GM20431 (cell line): ENCODE measurements around the gene DNAH3.
"Not testable (repeated sequence)": the region's sequence is repeated elsewhere in the genome, so short reads cannot be mapped to it uniquely, and the experiment has no call there.

Source experiments
- in situ Hi-C: fragments of 300-500 bp; cut with MseI, MboI; formaldehyde crosslinking; loops from one replicate; pipeline ENCODE4 v1.15.0; 2020; ENCODE audit warnings: low sequenced_read_pairs; ENCODE audit not compliant: unreplicated experiment

Gene DNAH3

GRCh38 chr16:21145738-21146137 is 4.9 kb downstream of the DNAH3 start:
- in situ Hi-C loops = no loop called here

GRCh38 chr16:21134053-21134452 is 16.6 kb downstream of the DNAH3 start:
- in situ Hi-C loops = no loop called here

GRCh38 chr16:21130811-21131210 is 19.8 kb downstream of the DNAH3 start:
- in situ Hi-C loops = no loop called here

- in situ Hi-C loops = no loop called here
These were observed 21.7 kb downstream of the DNAH3 start for GRCh38 chr16:21128991-21129390.

- in situ Hi-C loops = no loop called here
These were observed 24.1 kb downstream of the DNAH3 start for GRCh38 chr16:21126518-21126917.

GRCh38 chr16:21125191-21125590 is 25.5 kb downstream of the DNAH3 start:
- in situ Hi-C loops = no loop called here

GRCh38 chr16:21120976-21121520 is 29.6 kb downstream of the DNAH3 start:
- in situ Hi-C loops = no loop called here

GRCh38 chr16:21117567-21117966 is 33.1 kb downstream of the DNAH3 start:
- in situ Hi-C loops = no loop called here

GRCh38 chr16:21116148-21116693 is 34.4 kb downstream of the DNAH3 start:
- in situ Hi-C loops = no loop called here

- in situ Hi-C loops = not testable (repeated sequence)
These were observed 35.1 kb downstream of the DNAH3 start for GRCh38 chr16:21115551-21115950.

GRCh38 chr16:21103941-21104860 is 46.4 kb downstream of the DNAH3 start:
- in situ Hi-C loops = no loop called here

GRCh38 chr16:21101631-21102420 is 48.8 kb downstream of the DNAH3 start:
- in situ Hi-C loops = no loop called here

- in situ Hi-C loops = no loop called here
These were observed 50.2 kb downstream of the DNAH3 start for GRCh38 chr16:21100447-21100846.

- in situ Hi-C loops = no loop called here
These were observed 53.5 kb downstream of the DNAH3 start for GRCh38 chr16:21097151-21097550.

- in situ Hi-C loops = not testable (repeated sequence)
These were observed 55.9 kb downstream of the DNAH3 start for GRCh38 chr16:21094719-21095118.

- in situ Hi-C loops = no loop called here
These were observed 57.7 kb downstream of the DNAH3 start for GRCh38 chr16:21092951-21093350.

- in situ Hi-C loops = loop anchor here (10.0 kb wide), 1 partner anchor 234 kb away; no protein-coding TSS in a partner anchor
These were observed 61.8 kb downstream of the DNAH3 start for GRCh38 chr16:21088646-21089538.

GRCh38 chr16:21088143-21088542 is 62.5 kb downstream of the DNAH3 start:
- in situ Hi-C loops = loop anchor here (10.0 kb wide), 1 partner anchor 233 kb away; no protein-coding TSS in a partner anchor

GRCh38 chr16:21084631-21085225 is 65.9 kb downstream of the DNAH3 start:
- in situ Hi-C loops = loop anchor here (10.0 kb wide), 1 partner anchor 230 kb away; no protein-coding TSS in a partner anchor
